K562 (cell line): ENCODE results near the gene CERS6. TPM values are rescaled to one million over a fixed set of nuclear protein-coding genes. Genes with fewer than 3 reads are reported as not detected.
A peak's percentile ranks its signal among the peaks of the same experiment; 100 is the strongest.

ENCODE experiments used
- ARID2 ChIP-seq: fragments of 450-650 bp; IDR thresholded peaks from 2 replicates; pipeline ENCODE4 v1.6.1; 2017; ENCODE audit warnings: antibody characterized with exemption, mild to moderate bottlenecking
- BMI1 ChIP-seq: fragments of 150-350 bp; IDR thresholded peaks from 2 replicates; pipeline ENCODE4 v1.6.1; 2014; ENCODE audit warnings: low read length
- DDX20 ChIP-seq: fragments of 450-650 bp; IDR thresholded peaks from 2 replicates; pipeline ENCODE4 v1.6.1; 2016; ENCODE audit warnings: missing genetic modification characterization, low read depth, mild to moderate bottlenecking, missing compliant biosample characterization, moderate library complexity
- E2F8 ChIP-seq: fragments of 450-650 bp; IDR thresholded peaks from 2 replicates; pipeline ENCODE4 v1.7.1; 2018; ENCODE audit warnings: mild to moderate bottlenecking, low read depth; ENCODE audit not compliant: partially characterized antibody
- ESRRA ChIP-seq: fragments of 450-650 bp; IDR thresholded peaks from 2 replicates; pipeline ENCODE4 v1.6.1; 2014; ENCODE audit warnings: low read depth, mild to moderate bottlenecking, moderate library complexity, borderline replicate concordance
- HES1 ChIP-seq: fragments of 450-650 bp; IDR thresholded peaks from 2 replicates; pipeline ENCODE4 v1.6.1; 2016; ENCODE audit warnings: low read depth, mild to moderate bottlenecking, moderate library complexity
- HMBOX1 ChIP-seq: sonication (generic); IDR thresholded peaks from 2 replicates; pipeline ENCODE4 v1.6.1; 2016
- HMGXB4 ChIP-seq: sonication (generic); formaldehyde crosslinking; IDR thresholded peaks from 2 replicates; pipeline ENCODE4 v1.8.1; 2023; ENCODE audit warnings: mild to moderate bottlenecking, missing genetic modification reagents
- KDM4B ChIP-seq, 2 experiments: fragments of 450-650 bp in 1 of 2; sonication (generic) in 1 of 2; IDR thresholded peaks; 2 replicates each; pipeline ENCODE4 v1.6.1; 2016 to 2017; ENCODE audit warnings: borderline replicate concordance in 2 of 2, antibody characterized with exemption in 1 of 2, low read depth in 1 of 2, mild to moderate bottlenecking in 1 of 2
- RAD51 ChIP-seq: fragments of 450-650 bp; IDR thresholded peaks from 2 replicates; pipeline ENCODE4 v1.7.1; 2016; ENCODE audit warnings: low read depth, mild to moderate bottlenecking, borderline replicate concordance
- TCF3 ChIP-seq: sonication (generic); formaldehyde crosslinking; IDR thresholded peaks from 2 replicates; pipeline ENCODE4 v1.4.0; 2020; ENCODE audit warnings: mild to moderate bottlenecking, missing genetic modification reagents
- YY1 ChIP-seq, 3 experiments: IDR thresholded peaks; 2 replicates each; pipeline ENCODE4 v1.6.1; 2011; ENCODE audit warnings: low read length in 2 of 3, mild to moderate bottlenecking in 2 of 3, moderate library complexity in 2 of 3, borderline replicate concordance in 1 of 3, control low read depth in 1 of 3, low read depth in 1 of 3; ENCODE audit not compliant: insufficient read depth in 3 of 3, insufficient replicate concordance in 2 of 3, control insufficient read depth in 1 of 3, insufficient read length in 1 of 3; ENCODE audit errors: extremely low read depth in 1 of 3
- ZFPM2 ChIP-seq: fragments of 250-450 bp; sonication (Bioruptor Pico); IDR thresholded peaks from 2 replicates; pipeline ENCODE4 v1.5.1; 2022; ENCODE audit warnings: mild to moderate bottlenecking
- ZNF766 ChIP-seq: fragments of 200-800 bp; sonication (Bioruptor generic); conservative IDR thresholded peaks from 2 replicates; pipeline ENCODE4 v1.6.1; 2016; ENCODE audit warnings: missing genetic modification characterization, missing compliant biosample characterization
- polyA plus RNA-seq, 8 experiments: library from polyadenylated mRNA; depleted of rRNA in 4 of 8; stranded (reverse) in 5 of 8; unstranded in 3 of 8; fragments of >200 nt; fragmentation: Nextera tagmentation in 2 of 8; fragmentation: Illumina TruSeq in 1 of 8; extraction: Ambion mirVana in 2 of 8; extraction: Trizol in 1 of 8; gene quantifications; 2 replicates each; pipeline versions ENCODE4 v1.2.1 to v1.2.3, GENCODE V29; 2011 to 2014; ENCODE audit warnings: inconsistent platforms in 1 of 8, missing spikeins in 1 of 8
- total RNA-seq, 7 experiments: library from RNA; depleted of rRNA in 6 of 7; stranded (reverse); fragments of >200 nt in 6 of 7; fragmentation: Illumina TruSeq in 2 of 7; extraction: Trizol in 2 of 7; gene quantifications; 2 replicates each; pipeline versions ENCODE4 v1.2.1 to v1.2.3, GENCODE V29; 2011 to 2021; ENCODE audit warnings: low replicate concordance in 1 of 7

CERS6 gene
- total and polyA plus RNA-seq, 9 of the 15 experiments (the other 6 are each of a cell fraction or from before 2014, with no cell fraction given), result 1.6 to 13.6 (median 11.4) TPM

GRCh38 chr2:168429988-168430387 lies 26.1 kb upstream of the CERS6 start (continued):
- no peak for TF ChIP-seq HMGXB4 (CRISPR knock-in tag)
- TF ChIP-seq ZNF766 (CRISPR knock-in tag), result no peak
- no peak for TF ChIP-seq ZFPM2 (CRISPR knock-in tag)
- no peak for TF ChIP-seq E2F8
- peak; percentile 85 for TF ChIP-seq RAD51
- no peak for TF ChIP-seq BMI1
- no peak for TF ChIP-seq HES1
- TF ChIP-seq YY1 (IDR thresholded peaks at IDR 0.05; ENCODE audit: borderline replicate concordance in 1 of 3, control insufficient read depth in 1 of 3, extremely low read depth in 1 of 3, insufficient read depth in 3 of 3, insufficient read length in 1 of 3, insufficient replicate concordance in 2 of 3, low read depth in 1 of 3, low read length in 2 of 3), result no peak
- no peak for TF ChIP-seq DDX20 (tag)
- TF ChIP-seq ARID2, result no peak
- TF ChIP-seq TCF3 (CRISPR knock-in tag), result no peak
- no peak for TF ChIP-seq ESRRA
- TF ChIP-seq KDM4B (IDR thresholded peaks at IDR 0.05; ENCODE audit: borderline replicate concordance in 2 of 2, low read depth in 1 of 2), result no peak
- TF ChIP-seq HMBOX1, result no peak
